SH-SY5Y (cell line): ENCODE results near the gene GJA5.

ENCODE experiments used
- GATA2 ChIP-seq: IDR thresholded peaks from 2 replicates; pipeline ENCODE4 v1.6.1; 2011; ENCODE audit warnings: mild to moderate bottlenecking, low read depth, low read length
- GATA3 ChIP-seq: IDR thresholded peaks from 2 replicates; pipeline ENCODE4 v1.6.1; 2011; ENCODE audit warnings: low read depth, mild to moderate bottlenecking, low read length, moderate library complexity

DNA sequence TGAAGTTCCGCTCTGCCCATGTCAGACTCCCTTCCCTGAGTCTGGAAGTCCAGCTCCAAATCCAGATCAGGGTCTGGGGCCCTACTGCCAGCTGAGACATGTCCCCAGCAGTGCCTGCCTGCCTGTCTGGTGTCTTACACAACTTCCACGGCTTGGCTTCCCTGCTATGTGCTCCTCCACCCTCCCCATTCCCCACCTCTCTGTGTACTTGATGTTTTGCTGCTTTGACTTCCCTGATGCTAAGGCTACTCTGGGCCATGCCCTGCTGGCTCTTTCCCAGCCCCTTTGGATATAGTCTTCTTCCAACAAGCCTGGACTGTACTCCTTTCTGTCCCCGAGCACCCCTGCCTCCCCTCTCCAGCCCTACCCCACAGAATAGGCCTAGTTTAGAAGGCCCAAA, 7.3 kb downstream of the GJA5 start:
- no peak for TF ChIP-seq GATA3
- no peak for TF ChIP-seq GATA2
